ENCODE measurements around the gene NDUFC1. TPM values are rescaled to one million over a fixed set of nuclear protein-coding genes. Genes with fewer than 3 reads are reported as not detected.
A peak's percentile ranks its signal among the peaks of the same experiment; 100 is the strongest.

Gene NDUFC1
- total and polyA plus RNA-seq, 2 experiments from 2014 or later, result 31.8 to 367 TPM

DNA sequence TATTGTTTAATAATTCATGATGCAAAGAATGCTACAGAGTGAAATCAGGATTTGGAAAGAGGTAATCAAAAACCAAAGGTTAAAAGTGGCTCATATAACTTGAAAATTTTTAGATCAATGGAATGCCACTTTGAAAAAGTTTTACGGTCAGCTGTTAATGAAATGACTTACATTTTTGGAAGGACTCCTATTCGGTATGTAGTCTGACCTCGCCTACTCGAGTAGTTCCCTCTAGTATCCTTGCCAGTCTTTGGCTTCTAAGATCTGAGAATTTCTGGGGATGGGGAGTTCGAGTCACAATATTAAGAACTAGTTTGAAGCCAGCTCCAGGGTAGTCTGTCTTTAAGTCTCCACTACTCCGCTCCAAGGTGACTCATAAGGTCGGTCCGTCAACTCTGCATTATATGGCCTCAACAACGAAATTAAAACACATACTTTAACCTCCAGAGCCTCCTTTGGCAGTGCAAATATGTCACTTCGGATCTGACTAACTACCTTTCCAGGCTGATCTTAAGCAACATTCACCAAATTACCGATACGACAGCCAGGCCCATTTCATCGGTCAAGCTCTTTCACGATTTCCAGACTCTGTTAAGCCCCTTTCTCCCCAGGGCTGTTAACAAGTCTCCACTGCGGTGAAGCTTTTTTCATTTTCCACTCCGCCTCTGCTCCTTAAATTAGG is 1.7 kb downstream of the NDUFC1 start:
- Mint-ChIP-seq H3K27ac (peak overlapping the region; percentile 89), H3K4me3 (peak overlapping the region; percentile 99), H3K27me3 (ENCODE audit: insufficient read depth, low read depth, poor library complexity) (peaks cover 13% of the 10 kb centered on the region), H3K9me3 (peaks cover 9% of the 10 kb centered on the region; the same call in 2 of the 3 replicates), H3K4me1 (peaks cover 19% of the 10 kb centered on the region; the same call in 2 of the 3 replicates), H3K36me3 (ENCODE audit: low read depth) (peaks cover 33% of the 10 kb centered on the region)
- Histone ChIP-seq H3K4me3 (peak overlapping the region; percentile 83), H4K20me1 (replicated peaks; ENCODE audit: insufficient read depth) (peaks cover 17% of the 10 kb centered on the region), H3K36me3 (ENCODE audit: insufficient read depth) (peaks cover 4% of the 10 kb centered on the region; the same call in 1 of the 2 replicates), H3K27ac (ENCODE audit: low read depth) (peak overlapping the region; percentile 94), H3K79me2 (replicated peaks; ENCODE audit: insufficient read depth) (peaks cover 57% of the 10 kb centered on the region), H3K9me2 (ENCODE audit: insufficient read depth) (no peaks in the 10 kb centered on the region), H3K27me3 (ENCODE audit: insufficient read depth) (no peaks in the 10 kb centered on the region), H2AFZ (peak overlapping the region; percentile 53; the same call in 1 of the 2 replicates), H3K4me1 (ENCODE audit: insufficient read depth) (peaks cover 19% of the 10 kb centered on the region; the same call in 1 of the 2 replicates), H3K4me2 (peak overlapping the region; percentile 86), H3F3A (replicated peaks; ENCODE audit: low read depth) (no peaks in the 10 kb centered on the region; the same call in 1 of the 2 replicates)
- DNase-seq (ENCODE audit: low spot score) (peak; percentile 38), ATAC-seq (peak; percentile 11)
- no peak for TF ChIP-seq ZNF331 (CRISPR knock-in tag; IDR thresholded peaks at IDR 0.05; ENCODE audit: low read depth)
- TF ChIP-seq, protein P1, sequence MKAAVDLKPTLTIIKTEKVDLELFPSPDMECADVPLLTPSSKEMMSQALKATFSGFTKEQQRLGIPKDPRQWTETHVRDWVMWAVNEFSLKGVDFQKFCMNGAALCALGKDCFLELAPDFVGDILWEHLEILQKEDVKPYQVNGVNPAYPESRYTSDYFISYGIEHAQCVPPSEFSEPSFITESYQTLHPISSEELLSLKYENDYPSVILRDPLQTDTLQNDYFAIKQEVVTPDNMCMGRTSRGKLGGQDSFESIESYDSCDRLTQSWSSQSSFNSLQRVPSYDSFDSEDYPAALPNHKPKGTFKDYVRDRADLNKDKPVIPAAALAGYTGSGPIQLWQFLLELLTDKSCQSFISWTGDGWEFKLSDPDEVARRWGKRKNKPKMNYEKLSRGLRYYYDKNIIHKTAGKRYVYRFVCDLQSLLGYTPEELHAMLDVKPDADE (IDR thresholded peaks at IDR 0.05), result no peak
- TF ChIP-seq, protein P2, sequence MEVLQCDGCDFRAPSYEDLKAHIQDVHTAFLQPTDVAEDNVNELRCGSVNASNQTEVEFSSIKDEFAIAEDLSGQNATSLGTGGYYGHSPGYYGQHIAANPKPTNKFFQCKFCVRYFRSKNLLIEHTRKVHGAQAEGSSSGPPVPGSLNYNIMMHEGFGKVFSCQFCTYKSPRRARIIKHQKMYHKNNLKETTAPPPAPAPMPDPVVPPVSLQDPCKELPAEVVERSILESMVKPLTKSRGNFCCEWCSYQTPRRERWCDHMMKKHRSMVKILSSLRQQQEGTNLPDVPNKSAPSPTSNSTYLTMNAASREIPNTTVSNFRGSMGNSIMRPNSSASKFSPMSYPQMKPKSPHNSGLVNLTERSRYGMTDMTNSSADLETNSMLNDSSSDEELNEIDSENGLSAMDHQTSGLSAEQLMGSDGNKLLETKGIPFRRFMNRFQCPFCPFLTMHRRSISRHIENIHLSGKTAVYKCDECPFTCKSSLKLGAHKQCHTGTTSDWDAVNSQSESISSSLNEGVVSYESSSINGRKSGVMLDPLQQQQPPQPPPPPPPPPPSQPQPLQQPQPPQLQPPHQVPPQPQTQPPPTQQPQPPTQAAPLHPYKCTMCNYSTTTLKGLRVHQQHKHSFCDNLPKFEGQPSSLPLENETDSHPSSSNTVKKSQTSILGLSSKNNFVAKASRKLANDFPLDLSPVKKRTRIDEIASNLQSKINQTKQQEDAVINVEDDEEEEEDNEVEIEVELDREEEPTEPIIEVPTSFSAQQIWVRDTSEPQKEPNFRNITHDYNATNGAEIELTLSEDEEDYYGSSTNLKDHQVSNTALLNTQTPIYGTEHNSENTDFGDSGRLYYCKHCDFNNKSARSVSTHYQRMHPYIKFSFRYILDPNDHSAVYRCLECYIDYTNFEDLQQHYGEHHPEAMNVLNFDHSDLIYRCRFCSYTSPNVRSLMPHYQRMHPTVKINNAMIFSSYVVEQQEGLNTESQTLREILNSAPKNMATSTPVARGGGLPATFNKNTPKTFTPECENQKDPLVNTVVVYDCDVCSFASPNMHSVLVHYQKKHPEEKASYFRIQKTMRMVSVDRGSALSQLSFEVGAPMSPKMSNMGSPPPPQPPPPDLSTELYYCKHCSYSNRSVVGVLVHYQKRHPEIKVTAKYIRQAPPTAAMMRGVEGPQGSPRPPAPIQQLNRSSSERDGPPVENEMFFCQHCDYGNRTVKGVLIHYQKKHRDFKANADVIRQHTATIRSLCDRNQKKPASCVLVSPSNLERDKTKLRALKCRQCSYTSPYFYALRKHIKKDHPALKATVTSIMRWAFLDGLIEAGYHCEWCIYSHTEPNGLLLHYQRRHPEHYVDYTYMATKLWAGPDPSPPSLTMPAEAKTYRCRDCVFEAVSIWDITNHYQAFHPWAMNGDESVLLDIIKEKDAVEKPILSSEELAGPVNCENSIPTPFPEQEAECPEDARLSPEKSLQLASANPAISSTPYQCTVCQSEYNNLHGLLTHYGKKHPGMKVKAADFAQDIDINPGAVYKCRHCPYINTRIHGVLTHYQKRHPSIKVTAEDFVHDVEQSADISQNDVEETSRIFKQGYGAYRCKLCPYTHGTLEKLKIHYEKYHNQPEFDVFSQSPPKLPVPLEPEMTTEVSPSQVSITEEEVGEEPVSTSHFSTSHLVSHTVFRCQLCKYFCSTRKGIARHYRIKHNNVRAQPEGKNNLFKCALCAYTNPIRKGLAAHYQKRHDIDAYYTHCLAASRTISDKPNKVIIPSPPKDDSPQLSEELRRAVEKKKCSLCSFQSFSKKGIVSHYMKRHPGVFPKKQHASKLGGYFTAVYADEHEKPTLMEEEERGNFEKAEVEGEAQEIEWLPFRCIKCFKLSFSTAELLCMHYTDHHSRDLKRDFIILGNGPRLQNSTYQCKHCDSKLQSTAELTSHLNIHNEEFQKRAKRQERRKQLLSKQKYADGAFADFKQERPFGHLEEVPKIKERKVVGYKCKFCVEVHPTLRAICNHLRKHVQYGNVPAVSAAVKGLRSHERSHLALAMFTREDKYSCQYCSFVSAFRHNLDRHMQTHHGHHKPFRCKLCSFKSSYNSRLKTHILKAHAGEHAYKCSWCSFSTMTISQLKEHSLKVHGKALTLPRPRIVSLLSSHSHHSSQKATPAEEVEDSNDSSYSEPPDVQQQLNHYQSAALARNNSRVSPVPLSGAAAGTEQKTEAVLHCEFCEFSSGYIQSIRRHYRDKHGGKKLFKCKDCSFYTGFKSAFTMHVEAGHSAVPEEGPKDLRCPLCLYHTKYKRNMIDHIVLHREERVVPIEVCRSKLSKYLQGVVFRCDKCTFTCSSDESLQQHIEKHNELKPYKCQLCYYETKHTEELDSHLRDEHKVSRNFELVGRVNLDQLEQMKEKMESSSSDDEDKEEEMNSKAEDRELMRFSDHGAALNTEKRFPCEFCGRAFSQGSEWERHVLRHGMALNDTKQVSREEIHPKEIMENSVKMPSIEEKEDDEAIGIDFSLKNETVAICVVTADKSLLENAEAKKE (CRISPR knock-in tag; IDR thresholded peaks at IDR 0.05), result no peak
- no peak for TF ChIP-seq NANOG (IDR thresholded peaks at IDR 0.05; ENCODE audit: borderline replicate concordance)
- no peak for TF ChIP-seq CREB1 (CRISPR knock-in tag; IDR thresholded peaks at IDR 0.05; ENCODE audit: low read depth)
- TF ChIP-seq POLR2AphosphoS5 (IDR thresholded peaks at IDR 0.05; ENCODE audit: low read depth), result no peak
- TF ChIP-seq EZH2 (IDR thresholded peaks at IDR 0.05; ENCODE audit: low read depth, unreplicated experiment), result no peak
- TF ChIP-seq, protein P3, sequence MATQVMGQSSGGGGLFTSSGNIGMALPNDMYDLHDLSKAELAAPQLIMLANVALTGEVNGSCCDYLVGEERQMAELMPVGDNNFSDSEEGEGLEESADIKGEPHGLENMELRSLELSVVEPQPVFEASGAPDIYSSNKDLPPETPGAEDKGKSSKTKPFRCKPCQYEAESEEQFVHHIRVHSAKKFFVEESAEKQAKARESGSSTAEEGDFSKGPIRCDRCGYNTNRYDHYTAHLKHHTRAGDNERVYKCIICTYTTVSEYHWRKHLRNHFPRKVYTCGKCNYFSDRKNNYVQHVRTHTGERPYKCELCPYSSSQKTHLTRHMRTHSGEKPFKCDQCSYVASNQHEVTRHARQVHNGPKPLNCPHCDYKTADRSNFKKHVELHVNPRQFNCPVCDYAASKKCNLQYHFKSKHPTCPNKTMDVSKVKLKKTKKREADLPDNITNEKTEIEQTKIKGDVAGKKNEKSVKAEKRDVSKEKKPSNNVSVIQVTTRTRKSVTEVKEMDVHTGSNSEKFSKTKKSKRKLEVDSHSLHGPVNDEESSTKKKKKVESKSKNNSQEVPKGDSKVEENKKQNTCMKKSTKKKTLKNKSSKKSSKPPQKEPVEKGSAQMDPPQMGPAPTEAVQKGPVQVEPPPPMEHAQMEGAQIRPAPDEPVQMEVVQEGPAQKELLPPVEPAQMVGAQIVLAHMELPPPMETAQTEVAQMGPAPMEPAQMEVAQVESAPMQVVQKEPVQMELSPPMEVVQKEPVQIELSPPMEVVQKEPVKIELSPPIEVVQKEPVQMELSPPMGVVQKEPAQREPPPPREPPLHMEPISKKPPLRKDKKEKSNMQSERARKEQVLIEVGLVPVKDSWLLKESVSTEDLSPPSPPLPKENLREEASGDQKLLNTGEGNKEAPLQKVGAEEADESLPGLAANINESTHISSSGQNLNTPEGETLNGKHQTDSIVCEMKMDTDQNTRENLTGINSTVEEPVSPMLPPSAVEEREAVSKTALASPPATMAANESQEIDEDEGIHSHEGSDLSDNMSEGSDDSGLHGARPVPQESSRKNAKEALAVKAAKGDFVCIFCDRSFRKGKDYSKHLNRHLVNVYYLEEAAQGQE (IDR thresholded peaks at IDR 0.05; ENCODE audit: unreplicated experiment), result no peak
- no peak for TF ChIP-seq STAT1 (IDR thresholded peaks at IDR 0.05; ENCODE audit: unreplicated experiment)
- TF ChIP-seq, protein P4, sequence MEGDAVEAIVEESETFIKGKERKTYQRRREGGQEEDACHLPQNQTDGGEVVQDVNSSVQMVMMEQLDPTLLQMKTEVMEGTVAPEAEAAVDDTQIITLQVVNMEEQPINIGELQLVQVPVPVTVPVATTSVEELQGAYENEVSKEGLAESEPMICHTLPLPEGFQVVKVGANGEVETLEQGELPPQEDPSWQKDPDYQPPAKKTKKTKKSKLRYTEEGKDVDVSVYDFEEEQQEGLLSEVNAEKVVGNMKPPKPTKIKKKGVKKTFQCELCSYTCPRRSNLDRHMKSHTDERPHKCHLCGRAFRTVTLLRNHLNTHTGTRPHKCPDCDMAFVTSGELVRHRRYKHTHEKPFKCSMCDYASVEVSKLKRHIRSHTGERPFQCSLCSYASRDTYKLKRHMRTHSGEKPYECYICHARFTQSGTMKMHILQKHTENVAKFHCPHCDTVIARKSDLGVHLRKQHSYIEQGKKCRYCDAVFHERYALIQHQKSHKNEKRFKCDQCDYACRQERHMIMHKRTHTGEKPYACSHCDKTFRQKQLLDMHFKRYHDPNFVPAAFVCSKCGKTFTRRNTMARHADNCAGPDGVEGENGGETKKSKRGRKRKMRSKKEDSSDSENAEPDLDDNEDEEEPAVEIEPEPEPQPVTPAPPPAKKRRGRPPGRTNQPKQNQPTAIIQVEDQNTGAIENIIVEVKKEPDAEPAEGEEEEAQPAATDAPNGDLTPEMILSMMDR (conservative IDR thresholded peaks at IDR 0.05; ENCODE audit: low read depth in 2 of 2), result no peak
- no peak for TF ChIP-seq ZNF114 (CRISPR knock-in tag; IDR thresholded peaks at IDR 0.05)
- TF ChIP-seq EZH2phosphoT487 (IDR thresholded peaks at IDR 0.05; ENCODE audit: unreplicated experiment), result no peak
- TF ChIP-seq JUNB (IDR thresholded peaks at IDR 0.05; ENCODE audit: unreplicated experiment), result no peak
